Loucy (cell line): ENCODE data around the gene TTBK2.
"Not testable (repeated sequence)": the region's sequence is repeated elsewhere in the genome, so short reads cannot be mapped to it uniquely, and the experiment has no call there.

Experiments
- H2AFZ ChIP-seq: fragments of 200-600 bp; sonication (generic); 2 replicates; pipeline ENCODE4 v1.6.0; 2016; ENCODE audit warnings: antibody characterized with exemption, mild to moderate bottlenecking, low read length, moderate library complexity
- H3F3A ChIP-seq: fragments of 200-600 bp; 2 replicates; pipeline ENCODE4 v1.6.0; 2016; ENCODE audit warnings: antibody characterized with exemption, low read depth, mild to moderate bottlenecking
- H3K27me3 ChIP-seq: fragments of 200-600 bp; sonication (generic); 2 replicates; pipeline ENCODE4 v1.6.1; 2014; ENCODE audit warnings: low read length, mild to moderate bottlenecking; ENCODE audit not compliant: insufficient read depth, poor library complexity, severe bottlenecking
- H3K36me3 ChIP-seq: fragments of 200-600 bp; sonication (generic); 2 replicates; pipeline ENCODE4 v1.6.1; 2016; ENCODE audit warnings: low read length; ENCODE audit not compliant: insufficient read depth
- H3K4me1 ChIP-seq: fragments of 200-600 bp; sonication (generic); 2 replicates; pipeline ENCODE4 v1.5.1; 2014; ENCODE audit warnings: low read length, mild to moderate bottlenecking; ENCODE audit not compliant: insufficient read depth, poor library complexity, severe bottlenecking
- H3K4me2 ChIP-seq: fragments of 200-600 bp; sonication (generic); 2 replicates; pipeline ENCODE4 v1.6.0; 2014; ENCODE audit warnings: antibody characterized with exemption, low read length, low read depth, mild to moderate bottlenecking; ENCODE audit not compliant: poor library complexity, severe bottlenecking
- H3K4me3 ChIP-seq: fragments of 200-600 bp; sonication (generic); 2 replicates; pipeline ENCODE4 v1.5.1; 2014; ENCODE audit warnings: low read length, mild to moderate bottlenecking, mixed read lengths; ENCODE audit not compliant: poor library complexity, severe bottlenecking
- H3K79me2 ChIP-seq: fragments of 200-600 bp; sonication (generic); 2 replicates; pipeline ENCODE4 v1.6.1; 2014; ENCODE audit warnings: low read length; ENCODE audit not compliant: insufficient read depth
- H3K9ac ChIP-seq: fragments of 200-600 bp; sonication (generic); 2 replicates; pipeline ENCODE4 v1.6.0; 2014; ENCODE audit warnings: mild to moderate bottlenecking, low read depth, low read length, moderate library complexity; ENCODE audit not compliant: poor library complexity, severe bottlenecking
- H3K9me2 ChIP-seq: fragments of 200-600 bp; sonication (generic); replicated peaks from 2 replicates; pipeline ENCODE4 v1.6.1; 2016; ENCODE audit warnings: low read depth, low read length, mixed read lengths
- H3K9me3 ChIP-seq: fragments of 200-600 bp; sonication (generic); 2 replicates; pipeline ENCODE4 v1.6.1; 2014; ENCODE audit warnings: mild to moderate bottlenecking, antibody characterized with exemption, low read length, low read depth; ENCODE audit not compliant: insufficient read depth
- H4K20me1 ChIP-seq: fragments of 200-600 bp; sonication (generic); 2 replicates; pipeline ENCODE4 v1.6.0; 2014; ENCODE audit warnings: antibody characterized with exemption, low read length, mild to moderate bottlenecking; ENCODE audit not compliant: insufficient read depth, poor library complexity, severe bottlenecking
- CTCF ChIP-seq: fragments of 200-600 bp; sonication (generic); conservative IDR thresholded peaks from 2 replicates; pipeline ENCODE4 v1.5.1; 2014; ENCODE audit warnings: mild to moderate bottlenecking, antibody characterized with exemption, low read length
- EZH2phosphoT487 ChIP-seq: fragments of 200-600 bp; IDR thresholded peaks from 2 replicates; pipeline ENCODE4 v1.6.1; 2018; ENCODE audit warnings: antibody characterized with exemption, mild to moderate bottlenecking, moderate library complexity, borderline replicate concordance

Gene TTBK2

DNA sequence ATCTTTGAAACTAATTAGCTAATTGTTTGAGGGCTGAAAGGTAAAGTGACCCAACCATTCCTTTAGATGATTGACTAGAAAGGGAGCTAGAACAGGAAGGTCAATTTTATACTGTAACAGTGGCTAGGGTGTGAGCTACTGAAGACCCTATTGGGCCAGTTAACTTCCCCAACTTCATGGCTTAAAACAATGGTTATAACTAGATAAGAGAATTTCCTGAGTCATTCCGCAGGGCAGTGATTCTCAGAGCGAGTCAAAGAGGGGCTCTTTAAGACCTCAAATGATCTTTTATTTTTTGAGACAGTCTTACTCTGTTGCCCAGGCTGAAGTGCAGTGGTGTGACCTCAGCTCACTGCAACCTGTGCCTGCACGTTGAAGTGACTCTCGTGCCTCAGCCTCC, 33.7 kb upstream of the TTBK2 start:
- no peaks in the 10 kb centered on the region for H3K9me2 ChIP-seq
- H3K9ac ChIP-seq: no peak overlapping the region
- TF ChIP-seq EZH2phosphoT487 (no peak), CTCF (no peak)
- H3F3A ChIP-seq: no peaks in the 10 kb centered on the region
- H3K27me3 ChIP-seq: no peaks in the 10 kb centered on the region
- H3K9me3 ChIP-seq: no peaks in the 10 kb centered on the region
- no peak overlapping the region for H2AFZ ChIP-seq
- H4K20me1 ChIP-seq: no peaks in the 10 kb centered on the region
- H3K36me3 ChIP-seq: peaks cover 61% of the 10 kb centered on the region
- H3K4me2 ChIP-seq: no peak overlapping the region
- no peak overlapping the region for H3K4me3 ChIP-seq
- no peaks in the 10 kb centered on the region for H3K79me2 ChIP-seq
- H3K4me1 ChIP-seq: no peaks in the 10 kb centered on the region

DNA sequence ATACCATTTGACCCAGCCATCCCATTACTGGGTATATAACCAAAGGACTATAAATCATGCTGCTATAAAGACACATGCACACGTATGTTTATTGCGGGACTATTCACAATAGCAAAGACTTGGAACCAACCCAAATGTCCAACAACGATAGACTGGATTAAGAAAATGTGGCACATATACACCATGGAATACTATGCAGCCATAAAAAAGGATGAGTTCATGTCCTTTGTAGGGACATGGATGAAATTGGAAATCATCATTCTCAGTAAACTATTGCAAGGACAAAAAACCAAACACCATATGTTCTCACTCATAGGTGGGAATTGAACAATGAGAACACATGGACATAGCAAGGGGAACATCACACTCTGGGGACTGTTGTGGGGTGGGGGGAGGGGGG, 28.3 kb upstream of the TTBK2 start:
- H4K20me1 ChIP-seq, H3K4me2 ChIP-seq, H3K4me3 ChIP-seq, H3K9ac ChIP-seq, H3K9me3 ChIP-seq, H3K4me1 ChIP-seq, H2AFZ ChIP-seq, H3K27me3 ChIP-seq, H3K79me2 ChIP-seq, H3K9me2 ChIP-seq, H3F3A ChIP-seq: not testable (repeated sequence)
- peaks cover 56% of the 10 kb centered on the region for H3K36me3 ChIP-seq

- H3K4me3 ChIP-seq: no peak overlapping the region
- H3K36me3 ChIP-seq: peaks cover 20% of the 10 kb centered on the region
- H2AFZ ChIP-seq: no peak overlapping the region
- H3F3A ChIP-seq: no peaks in the 10 kb centered on the region
- no peaks in the 10 kb centered on the region for H3K27me3 ChIP-seq
- H3K9me2 ChIP-seq: no peaks in the 10 kb centered on the region
- no peaks in the 10 kb centered on the region for H3K4me1 ChIP-seq
- no peak overlapping the region for H3K4me2 ChIP-seq
- no peak for TF ChIP-seq CTCF
- TF ChIP-seq EZH2phosphoT487: no peak
- no peaks in the 10 kb centered on the region for H3K9me3 ChIP-seq
- no peaks in the 10 kb centered on the region for H4K20me1 ChIP-seq
- H3K79me2 ChIP-seq: no peaks in the 10 kb centered on the region
- no peak overlapping the region for H3K9ac ChIP-seq
Measured at GRCh38 chr15:42940527-42940926, 19.9 kb upstream of the TTBK2 start.

DNA sequence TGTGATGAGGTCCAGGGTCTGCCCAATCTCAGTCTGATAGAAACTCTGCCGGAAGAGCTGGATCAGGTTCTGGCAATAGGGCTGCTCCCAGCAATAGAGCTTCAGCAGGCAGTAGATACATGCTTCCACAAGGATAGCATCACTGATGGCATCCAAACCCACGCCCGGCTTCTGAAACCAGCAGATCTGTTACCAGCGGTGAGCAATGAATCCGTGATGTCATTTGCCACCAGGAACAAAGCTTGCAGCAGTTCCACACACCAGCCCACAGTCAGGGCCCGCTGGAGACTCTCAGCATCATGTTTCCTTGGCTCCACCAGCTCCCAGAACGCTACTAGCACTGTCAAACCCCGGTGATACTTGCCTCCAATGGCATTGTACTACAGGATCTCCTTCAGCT, 19.3 kb upstream of the TTBK2 start:
- TF ChIP-seq CTCF (no peak), EZH2phosphoT487 (no peak)

More for the DNA sequence above, 19.3 kb upstream of the TTBK2 start:
- H3K36me3 ChIP-seq: peaks cover 13% of the 10 kb centered on the region
- H3K9me3 ChIP-seq: no peaks in the 10 kb centered on the region
- H3K4me3 ChIP-seq: no peak overlapping the region
- H2AFZ ChIP-seq: no peak overlapping the region
- H3K79me2 ChIP-seq: no peaks in the 10 kb centered on the region
- no peak overlapping the region for H3K9ac ChIP-seq
- no peaks in the 10 kb centered on the region for H4K20me1 ChIP-seq
- no peaks in the 10 kb centered on the region for H3K9me2 ChIP-seq
- no peaks in the 10 kb centered on the region for H3F3A ChIP-seq
- H3K27me3 ChIP-seq: no peaks in the 10 kb centered on the region
- H3K4me1 ChIP-seq: no peaks in the 10 kb centered on the region
- no peak overlapping the region for H3K4me2 ChIP-seq
